NCI-H1105 treated with DMSO at 0.1 percent for 48 hours (cell line): ENCODE measurements around the gene CAPN13.

Source experiments
- DNase-seq: peaks from one replicate; lab custom pipeline; 2025; lab: John Stamatoyannopoulos, UW

The CAPN13 gene

DNA sequence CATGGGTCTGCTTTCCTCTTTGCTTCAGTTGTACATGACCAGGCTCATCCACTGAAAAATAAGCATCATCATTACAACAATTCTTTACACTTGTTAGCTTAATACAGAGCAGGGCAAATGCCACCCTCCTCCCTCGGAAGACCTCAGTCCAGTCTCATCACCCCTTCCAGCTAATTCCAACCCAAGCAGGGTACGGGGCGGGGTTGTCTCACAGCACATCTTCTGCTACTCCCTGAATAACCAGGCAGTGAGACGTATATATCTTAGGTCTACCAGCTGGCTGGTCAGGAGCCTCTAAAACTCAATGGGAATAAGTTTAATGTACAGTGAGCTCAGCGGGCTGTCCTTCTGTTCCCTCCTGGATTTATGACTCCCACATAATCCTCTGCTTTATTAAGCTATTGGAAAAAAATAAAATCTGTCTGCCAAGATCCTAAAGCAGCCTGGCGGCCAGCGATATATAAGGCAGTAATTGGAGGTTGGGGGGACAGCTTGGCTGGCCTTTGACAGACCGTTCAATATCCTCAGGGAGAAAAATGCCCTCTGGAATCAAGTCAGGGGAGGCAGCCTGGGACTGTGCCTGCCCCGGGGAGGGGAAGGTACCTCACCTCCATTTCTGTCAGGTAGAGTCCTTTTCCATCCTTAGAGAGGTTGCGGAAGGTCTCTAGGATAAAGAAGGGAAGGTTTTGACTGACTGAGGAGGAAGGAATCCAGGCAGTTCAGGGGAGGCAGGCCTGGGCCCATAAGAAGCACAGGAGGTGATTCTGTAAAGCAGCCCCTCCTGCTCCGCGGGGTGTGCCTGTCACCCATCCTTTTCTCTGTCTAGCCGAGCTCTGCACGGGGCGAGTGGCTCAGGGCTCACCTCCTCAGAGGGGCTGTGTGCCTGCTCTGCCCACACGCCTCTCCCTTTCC is 76.3 kb downstream of the CAPN13 start:
- no peak for DNase-seq

DNA sequence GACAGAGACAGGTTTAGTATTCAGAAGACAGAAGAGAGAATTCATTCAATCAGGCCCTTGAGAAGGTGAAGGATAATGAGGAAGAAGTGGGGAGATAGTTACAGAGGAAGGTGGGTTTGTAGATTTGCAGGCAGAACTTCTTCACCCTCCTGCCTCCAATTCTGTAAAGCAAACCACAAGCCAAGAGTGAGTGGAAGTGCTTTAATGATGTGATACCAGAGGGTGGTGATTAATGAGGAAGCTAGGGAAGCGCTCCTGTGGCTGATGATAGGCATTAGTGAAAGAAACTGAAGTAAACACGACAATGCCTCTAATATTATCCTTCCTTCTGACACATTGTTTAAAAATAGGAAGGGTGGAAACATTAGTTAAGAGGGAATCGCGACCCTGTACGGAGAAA is 78.2 kb downstream of the CAPN13 start:
- no peak for DNase-seq

DNA sequence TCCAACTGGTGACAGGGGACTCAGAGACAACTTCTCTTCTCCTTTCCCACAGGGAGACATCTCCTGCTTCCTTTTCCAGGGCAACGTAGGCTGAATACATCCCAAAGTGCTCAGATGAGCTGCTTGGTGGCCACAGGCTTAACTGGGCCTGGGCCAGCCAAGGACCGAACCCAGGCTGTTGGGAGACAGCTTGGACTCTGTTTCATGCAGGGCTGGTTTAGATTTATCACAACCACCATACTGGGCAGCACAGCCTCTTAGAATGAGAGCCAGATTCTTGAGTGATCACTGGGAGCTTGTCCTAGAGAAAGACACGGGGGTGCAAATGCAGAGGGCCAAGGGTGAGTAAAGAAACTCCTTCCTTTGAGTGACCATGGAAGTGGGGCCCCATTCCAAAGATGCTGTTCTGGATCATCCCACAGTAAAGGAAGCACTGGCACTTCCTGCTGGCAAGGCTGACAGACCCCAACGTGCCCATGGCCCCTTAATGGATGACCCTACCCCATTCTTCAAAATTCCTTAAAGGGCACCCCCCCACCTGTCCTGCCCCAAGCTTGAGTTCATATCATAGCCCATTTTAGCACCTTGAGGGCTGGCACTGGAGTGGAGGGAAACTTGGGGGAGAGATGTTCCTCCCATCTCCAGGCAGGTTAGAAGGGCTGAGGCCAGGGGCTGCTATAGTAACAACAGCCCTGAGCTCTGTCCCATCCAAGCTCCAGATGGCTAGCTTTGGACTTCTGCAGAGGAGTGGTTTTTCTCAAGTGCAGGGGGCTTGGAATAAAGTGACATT is 84.1 kb downstream of the CAPN13 start:
- no peak for DNase-seq

DNA sequence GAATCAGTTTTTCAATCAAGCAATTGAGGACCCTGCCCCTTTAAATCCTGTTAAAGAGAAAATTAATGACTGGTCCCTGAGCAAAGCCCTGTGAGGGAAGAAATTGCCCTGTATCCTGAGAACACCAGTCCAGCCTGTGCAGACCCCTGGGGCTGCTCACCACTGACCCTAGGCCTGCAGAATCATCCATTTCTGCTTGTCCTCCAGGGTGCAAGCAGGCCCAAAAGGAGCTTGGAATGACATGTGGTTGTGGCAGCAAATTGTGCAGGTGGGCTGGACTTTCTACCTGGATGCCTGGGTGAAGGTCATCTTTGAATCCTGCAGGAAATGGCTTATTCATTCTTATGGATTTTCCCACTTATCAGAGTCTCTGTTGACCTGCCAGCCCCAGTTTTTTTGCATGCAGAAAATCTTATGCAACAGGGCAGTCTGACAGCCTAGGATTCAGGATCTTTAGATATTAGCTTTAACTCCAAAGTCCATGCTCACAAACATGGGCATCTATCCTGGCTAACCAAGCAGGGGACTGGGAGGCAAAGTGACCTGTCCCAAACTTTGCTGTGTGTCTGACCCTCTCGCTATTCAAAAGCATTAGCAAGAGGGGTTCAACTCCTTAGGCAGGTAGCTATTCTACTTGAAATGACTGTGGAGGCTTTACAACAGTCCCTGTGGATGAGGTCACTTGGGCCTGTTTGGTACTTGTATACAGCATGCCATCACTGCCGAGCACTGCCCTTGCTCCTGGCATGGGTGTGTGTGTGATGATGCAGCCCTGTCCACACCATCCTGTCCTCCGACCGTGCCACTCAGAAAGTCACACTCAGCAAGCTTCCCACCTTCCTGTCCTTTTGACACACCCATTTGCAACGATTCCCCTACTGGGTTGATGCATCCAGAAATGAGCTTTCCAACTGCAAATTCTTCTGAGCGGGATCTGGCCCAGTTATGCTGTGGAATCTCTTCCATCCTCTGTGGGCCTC is 85.3 kb downstream of the CAPN13 start:
- no peak for DNase-seq

DNA sequence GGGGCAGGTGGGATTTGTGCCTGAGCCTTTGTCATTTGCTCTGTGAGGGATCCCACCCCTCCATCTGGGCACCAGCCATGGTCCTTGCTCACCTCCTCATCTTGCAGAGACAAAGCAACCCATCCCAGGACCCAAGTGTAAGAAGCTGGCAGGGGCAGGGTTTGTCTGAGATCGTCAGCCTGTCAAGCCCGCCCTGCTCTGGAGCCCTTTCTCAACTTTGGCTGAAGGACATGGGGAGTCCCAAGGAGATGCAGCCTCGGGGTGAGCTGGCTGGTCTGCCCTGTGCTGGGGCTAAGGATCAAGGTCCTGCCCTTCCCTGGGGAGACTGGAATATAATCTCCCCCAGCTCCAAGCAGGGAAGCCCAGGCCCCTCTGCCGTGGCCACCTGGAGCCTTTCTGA is 86.0 kb downstream of the CAPN13 start:
- DNase-seq, result no peak

DNA sequence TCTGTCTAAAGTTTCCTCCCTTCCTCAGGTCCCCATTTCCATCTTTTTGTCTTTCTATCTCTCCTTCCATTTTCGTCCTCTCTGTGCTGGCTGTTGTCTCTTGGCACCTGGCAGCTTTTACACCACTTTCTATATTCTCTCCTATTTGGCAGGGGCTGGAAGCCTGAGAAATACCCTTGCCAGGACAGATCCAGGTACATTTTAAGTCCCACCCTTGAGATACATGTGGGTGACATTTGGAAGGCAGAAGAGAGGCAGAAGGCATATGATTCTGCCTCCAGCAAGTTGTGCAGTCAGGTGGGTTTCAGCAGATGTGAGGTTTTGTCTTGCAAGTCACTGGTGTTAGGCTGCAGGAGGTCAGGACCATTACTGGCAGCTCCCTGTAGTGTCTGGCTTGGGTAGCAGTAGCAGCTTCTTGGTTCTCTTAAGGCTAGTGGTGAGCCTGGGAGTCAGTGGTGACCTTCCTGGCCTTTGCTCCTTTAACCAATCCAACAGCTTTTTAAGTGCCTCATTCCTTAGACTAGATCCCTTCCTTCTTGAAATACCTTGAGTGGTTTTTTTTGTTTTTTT is 90.1 kb downstream of the CAPN13 start:
- no peak for DNase-seq

DNA sequence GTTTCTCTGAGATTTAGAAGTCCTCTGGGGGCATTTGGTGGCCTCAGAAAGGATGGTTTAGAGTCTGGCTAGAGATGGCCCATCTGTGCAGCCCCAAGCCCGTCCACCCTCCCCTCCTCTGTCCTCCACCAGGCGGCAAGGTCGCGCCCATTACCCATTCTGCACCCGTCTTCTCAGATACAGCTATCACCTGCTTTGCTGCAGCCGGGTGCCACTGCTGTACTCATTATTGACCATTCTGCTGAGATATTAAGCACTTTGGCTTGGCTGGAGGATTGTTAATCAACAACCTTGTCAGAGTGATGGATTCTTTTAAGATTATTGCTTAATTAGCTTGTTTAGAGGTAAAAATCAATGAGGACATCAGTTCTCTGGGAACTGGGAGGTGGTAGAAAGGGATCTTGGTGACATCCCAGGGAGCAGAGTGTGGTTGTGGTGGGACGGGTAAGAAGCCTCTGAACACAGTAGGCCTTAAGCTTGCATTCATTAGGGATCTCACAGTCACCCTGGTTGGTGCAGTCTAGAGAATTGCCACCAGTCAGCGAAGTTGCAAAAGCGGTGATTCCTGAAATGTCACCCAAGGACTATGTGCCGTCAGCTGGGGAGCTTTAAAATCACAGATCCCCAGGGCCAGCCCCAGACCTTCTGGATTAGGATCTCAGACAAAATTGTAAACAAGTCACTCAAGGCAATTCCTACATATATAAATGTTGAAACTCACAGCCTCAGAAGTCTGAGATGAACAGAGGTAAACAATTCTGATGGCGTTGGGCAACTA is 90.9 kb downstream of the CAPN13 start:
- DNase-seq, result no peak

DNA sequence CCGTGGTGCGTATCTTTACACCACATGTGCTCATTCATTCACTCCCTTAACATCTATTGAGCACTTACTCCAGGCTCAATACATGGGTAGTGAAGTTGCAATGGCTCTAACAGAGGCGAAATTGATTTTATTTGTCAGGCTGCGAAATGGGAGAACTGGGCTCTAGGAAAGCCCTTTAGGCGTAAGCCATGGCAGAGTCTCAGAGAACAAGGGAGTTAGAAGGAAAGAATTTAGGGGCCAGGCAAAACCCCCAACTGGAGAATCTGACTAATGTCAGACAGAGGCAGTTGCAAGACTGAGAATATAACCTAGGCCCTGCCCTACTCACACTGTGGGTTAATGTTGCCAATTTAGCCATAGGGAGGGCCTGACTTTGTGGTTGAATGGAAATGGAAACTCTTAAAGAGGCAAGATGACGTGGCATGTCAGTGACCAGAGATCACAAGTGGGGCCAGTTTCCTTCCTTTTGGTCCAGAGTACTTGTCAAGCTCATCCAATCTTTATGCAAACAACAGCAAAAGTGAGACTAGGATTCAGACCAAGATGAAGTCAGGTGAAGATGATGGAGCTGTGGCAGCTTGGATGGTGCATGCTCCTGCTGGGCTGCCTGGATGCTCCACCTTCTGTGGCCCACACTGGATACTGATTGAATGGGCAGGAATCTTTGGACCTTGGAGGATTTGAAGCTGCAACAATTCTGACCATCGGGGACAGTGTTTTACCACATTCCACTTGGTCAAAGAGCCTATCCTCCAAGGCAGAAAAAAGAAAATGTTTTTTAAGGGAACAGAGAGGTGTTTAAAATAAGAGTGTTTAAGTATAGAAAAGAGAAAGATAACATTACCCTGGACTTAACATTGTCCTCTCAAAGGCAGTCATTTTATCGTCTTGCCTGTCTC is 92.2 kb downstream of the CAPN13 start:
- no peak for DNase-seq

DNA sequence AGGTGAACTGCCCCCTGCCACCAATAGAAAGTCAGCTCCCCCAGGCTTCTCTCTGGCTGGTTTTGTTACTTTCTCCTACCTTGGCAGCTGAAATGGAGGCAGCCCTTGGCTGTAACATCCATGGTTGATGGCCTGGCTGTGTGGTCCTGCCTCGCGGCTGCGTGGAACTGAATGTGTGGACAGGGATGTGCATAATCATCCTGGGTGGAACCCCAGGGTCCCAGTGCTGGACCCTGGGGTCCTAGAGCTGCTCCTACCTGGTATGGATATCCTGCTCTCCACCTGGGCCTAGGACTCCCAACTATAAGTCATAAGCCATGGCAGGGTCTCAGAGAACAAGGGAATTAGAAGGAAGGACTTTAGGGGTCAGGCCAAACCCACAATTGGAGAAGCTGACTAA is 93.5 kb downstream of the CAPN13 start:
- no peak for DNase-seq

DNA sequence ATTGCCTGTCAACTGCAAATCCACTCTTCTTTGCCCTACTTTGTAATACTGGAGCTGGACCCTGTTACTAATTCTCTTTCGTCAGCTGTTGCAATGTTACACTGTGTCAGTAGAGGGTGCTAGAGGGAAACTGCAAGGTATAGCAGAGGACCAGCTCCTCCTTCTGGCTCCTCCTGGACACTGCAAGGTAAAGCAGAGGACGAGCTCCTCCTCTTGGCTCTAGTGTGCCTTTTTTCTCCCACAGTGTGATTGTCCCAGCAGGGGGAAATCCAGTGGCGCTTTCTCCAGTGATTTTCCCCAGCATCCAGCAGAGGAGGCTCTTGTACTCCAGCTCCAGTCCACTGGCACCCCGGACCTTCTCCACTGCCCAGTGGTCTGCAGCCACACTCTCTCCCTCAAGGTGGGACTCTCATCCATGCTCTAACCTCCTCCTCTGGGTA is 95.6 kb downstream of the CAPN13 start:
- DNase-seq, result peak; percentile 81

DNA sequence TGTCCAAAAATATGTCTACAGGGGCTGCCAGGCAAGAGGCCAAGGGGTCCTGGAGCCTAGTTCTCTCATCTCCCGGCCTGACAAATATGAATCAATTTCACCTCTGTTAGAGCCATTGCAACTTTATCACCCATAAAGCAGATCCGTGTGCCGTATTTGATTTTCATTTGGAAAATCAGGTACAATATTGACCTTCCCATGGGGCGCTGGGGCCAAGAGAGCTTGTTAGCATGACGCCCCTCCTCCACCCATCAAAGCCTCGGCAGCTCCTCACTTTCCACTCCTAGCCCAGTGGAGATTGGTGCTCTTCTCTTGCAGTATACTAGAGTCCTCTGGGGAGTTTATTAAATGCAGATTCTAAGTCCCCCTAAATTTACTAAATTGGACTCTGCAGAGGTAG is 96.8 kb downstream of the CAPN13 start:
- DNase-seq, result no peak

DNA sequence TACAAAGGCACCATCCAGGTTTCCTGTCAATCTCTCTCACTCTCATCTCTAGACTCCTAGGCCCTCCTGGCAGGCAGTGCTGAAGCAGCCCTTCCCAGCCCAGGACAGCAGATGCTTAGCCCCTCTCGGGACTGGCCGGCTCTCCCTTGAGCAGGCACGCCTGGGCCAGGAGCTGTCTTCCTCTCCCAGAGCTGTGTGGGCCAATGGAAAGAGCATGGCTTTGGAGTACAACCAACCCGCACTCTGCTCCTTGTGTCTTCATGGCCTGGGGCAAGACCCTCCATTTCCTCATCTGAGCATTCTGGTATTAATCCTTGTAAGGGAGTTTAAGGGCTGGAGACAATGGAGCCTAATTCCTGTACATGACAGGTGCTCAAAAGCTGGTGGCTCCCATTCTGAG is 97.2 kb downstream of the CAPN13 start:
- DNase-seq, result no peak

DNA sequence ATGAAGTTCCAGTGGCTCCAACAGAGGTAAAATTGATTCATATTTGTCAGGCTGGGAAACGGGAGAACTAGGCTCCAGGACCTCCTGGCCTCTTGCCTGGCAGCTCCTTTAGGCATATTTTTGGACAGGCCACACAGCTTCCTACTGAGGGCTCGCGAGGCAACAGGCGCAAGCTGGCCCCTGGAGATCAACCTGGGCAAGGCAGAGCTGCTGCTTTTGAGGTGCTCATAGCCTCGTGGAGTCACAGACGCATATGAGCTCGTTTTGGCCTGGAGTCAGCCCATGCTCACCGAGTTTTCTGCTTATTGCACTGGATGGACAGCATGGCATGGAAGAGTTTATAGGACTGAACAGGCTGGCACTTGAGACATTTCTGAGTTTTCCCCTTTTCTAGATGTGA is 97.7 kb downstream of the CAPN13 start:
- no peak for DNase-seq

DNA sequence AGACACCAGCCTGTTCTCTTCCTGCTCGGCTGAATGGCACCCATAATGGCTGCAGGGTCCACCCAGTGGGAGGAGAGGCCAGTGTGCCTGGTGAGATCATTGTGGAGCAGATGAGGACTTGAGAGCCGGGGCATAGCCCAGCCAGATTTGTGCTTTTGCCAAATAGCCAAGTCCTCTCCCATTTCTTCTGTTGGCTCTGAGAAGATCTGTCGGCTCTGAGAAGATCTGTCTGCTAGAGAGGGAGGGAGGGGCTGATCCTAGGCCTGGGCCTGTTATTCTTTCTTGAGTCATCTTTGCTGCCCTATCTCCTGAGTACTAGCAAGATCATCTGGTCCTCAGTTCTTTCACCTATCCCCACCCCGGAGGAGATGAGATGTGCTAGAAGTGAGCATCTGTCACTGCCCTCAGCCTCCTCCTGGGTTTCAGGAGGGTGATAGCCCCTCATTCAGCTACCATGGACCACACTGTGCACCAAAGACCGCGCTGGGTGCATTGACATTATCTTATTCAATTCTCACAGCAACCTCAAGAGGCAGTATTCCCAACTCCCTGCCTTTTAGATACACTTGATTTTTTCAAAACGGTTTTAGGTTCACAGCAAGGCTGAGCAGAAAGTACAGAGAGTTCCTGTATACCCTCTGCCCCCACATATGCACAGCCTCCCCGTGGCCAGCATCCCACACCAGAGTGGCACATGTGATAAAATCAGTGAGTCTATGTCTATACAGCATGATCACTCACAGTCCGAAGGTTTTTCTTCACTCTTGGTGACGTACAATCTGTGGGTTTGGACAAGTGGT is 98.6 kb downstream of the CAPN13 start:
- DNase-seq, result no peak

DNA sequence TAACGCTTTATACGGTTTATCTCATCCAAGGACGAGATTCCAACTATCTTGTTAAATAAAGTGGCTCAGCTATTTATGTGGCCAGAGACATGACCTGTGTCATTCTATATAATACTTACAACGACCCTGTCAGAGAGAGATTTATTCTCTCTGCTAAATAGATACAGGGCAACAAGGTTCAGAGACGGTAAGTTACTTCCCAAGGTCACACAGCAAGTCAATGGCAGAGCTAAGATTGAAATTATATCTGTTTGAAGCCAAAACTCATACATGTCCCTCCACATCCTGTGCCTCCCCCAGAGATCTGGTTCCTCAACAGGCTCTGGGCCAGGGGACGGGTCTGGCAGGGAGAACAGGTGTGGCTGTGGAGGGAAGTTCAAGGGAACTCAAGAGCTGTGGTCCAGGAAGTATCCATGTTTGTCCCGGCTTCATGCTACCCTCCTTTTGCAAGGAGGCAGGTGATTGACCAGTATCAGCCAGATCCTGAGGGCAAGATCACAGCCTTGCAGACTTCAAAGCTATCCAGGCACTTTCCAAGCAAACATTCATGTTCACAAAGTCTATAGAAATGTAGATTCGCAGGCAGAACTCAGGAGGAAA is 99.8 kb downstream of the CAPN13 start:
- DNase-seq, result no peak

DNA sequence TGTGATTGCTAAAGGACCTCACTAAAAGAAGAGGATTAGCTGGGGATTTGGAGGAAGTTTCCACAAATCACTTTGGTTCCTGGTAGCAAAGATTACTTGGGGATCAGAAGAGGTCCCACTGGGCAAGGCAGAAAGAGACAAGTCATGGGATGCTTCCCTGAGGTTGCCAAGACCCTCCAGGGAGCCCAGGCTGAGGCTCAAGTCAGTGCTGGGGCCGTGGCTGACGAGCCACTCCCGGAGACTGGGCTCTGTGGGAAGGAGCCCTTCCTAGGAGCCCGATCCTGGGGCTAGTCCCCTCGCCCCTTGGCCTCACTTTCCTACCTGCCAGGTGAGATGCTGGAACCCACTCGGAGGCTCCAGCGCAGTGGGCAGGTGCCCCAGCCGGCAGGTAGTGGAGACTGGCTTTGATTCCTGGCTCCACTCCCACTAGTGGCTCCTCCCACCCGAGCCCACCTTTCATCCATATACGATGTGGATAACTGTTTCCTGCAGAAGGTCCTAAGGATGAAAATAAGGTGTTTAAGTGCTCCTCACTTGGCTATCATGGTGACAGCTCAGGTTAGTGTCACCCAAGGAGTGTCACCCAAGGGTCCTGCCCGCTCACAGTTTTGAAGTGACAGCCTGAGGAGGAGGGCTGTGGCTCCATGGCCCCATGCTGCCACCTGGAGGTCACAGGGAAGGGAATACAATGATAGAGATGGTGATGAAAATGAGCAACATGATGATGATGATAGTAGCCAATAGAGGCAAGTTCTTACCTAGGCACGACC is 100.5 kb downstream of the CAPN13 start:
- peak; percentile 59 for DNase-seq

DNA sequence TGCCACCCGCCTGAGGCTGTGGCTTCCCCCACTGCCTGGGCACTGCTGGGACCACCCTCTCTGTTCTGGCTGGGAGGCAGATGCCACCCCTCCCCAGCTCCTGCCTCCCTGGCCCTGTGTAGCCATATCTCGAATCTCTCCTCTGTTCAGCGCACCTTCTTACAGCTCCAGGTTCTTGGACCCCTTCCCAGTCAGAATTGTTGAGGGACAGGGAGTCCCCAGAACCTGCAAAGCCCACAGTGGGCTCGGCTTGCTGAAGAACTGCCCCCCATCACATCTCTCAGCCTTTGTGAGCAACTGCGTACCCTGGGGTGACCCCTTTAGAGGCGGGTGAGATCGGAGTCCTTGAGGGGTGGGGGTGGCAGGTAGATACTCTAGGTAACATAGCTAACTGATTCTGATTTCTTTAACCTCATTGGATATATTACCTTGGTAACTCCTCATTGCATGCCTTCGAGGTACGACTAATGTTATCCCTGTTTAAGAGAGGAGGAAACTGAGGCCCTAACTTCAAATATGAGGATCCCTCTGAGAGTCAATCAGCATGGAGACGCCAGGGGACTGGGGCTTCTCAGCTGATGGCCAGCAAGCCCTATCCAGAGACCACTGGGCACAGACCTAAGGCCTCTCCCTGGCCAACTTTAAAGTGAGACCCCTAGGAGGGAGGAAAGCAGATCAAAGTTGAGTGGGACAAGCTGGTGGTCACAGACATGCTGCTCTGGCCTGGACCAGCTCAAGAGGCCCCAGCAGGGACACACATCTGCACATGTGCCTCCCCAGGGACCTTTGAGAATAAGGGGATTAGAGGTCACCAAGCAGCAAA is 101.3 kb downstream of the CAPN13 start:
- no peak for DNase-seq
